Thymus (tissue), 14 donors: ENCODE measurements around the gene CYP26C1. TPM values are rescaled to one million over a fixed set of nuclear protein-coding genes. Genes with fewer than 3 reads are reported as not detected.

ENCODE experiments used
- DNase-seq, 9 donors: peaks; one replicate each; pipeline ENCODE4 v3.0.0-alpha.2; 2013; ENCODE audit warnings: low spot score in 9 of 9, low read depth in 6 of 9, missing footprints in 1 of 9
- H3K27ac ChIP-seq, 2 donors: one replicate each; pipeline ENCODE4 v1.5.1; 2013; ENCODE audit warnings: control low read depth in 1 of 2, low read depth in 1 of 2, low read length in 1 of 2, mild to moderate bottlenecking in 1 of 2, moderate library complexity in 1 of 2
- H3K27me3 ChIP-seq, 2 donors: one replicate each; pipeline ENCODE4 v1.5.1; 2013; ENCODE audit warnings: low read length in 1 of 2; ENCODE audit not compliant: control insufficient read depth in 2 of 2, insufficient read depth in 1 of 2
- H3K36me3 ChIP-seq, 2 donors: one replicate each; pipeline ENCODE4 v1.5.1; 2013; ENCODE audit warnings: low read length in 1 of 2, mild to moderate bottlenecking in 1 of 2, moderate library complexity in 1 of 2; ENCODE audit not compliant: control insufficient read depth in 2 of 2, insufficient read depth in 2 of 2
- H3K4me1 ChIP-seq, 2 donors: one replicate each; pipeline ENCODE4 v1.5.1; 2013; ENCODE audit warnings: low read length in 2 of 2; ENCODE audit not compliant: control insufficient read depth in 2 of 2, insufficient read depth in 2 of 2
- H3K4me3 ChIP-seq, 2 donors: one replicate each; pipeline ENCODE4 v1.5.1; 2013; ENCODE audit warnings: low read length in 2 of 2, control low read depth in 1 of 2, mild to moderate bottlenecking in 1 of 2
- H3K9me3 ChIP-seq, 2 donors: one replicate each; pipeline ENCODE4 v1.5.1; 2013; ENCODE audit warnings: low read length in 1 of 2, mild to moderate bottlenecking in 1 of 2; ENCODE audit not compliant: control insufficient read depth in 2 of 2, insufficient read depth in 1 of 2
- WGBS: extraction: QIAGEN DNeasy Blood & Tissue Kit; methylation state at CpG from one replicate; pipeline ENCODE4 v1.1.7; 2013; 5-methylcytosine and 5-hydroxymethylcytosine counted together
- long read RNA-seq, 10 donors: transcript quantifications; one replicate each; lab custom pipeline, GENCODE V29; 2026
- polyA plus RNA-seq: library from polyadenylated mRNA; stranded (reverse); fragments of 200-250 nt; gene quantifications from one replicate; pipeline ENCODE4 v1.2.3, GENCODE V29; 2013
- total RNA-seq: library from RNA; stranded (reverse); fragments of 120-200 nt; gene quantifications from one replicate; pipeline ENCODE4 v1.2.4, GENCODE V29; 2013
- donor health status: healthy.

Gene CYP26C1
- total RNA-seq (0.28 TPM), polyA plus RNA-seq (0.11 TPM)
- long read RNA-seq, donor 1: 0 reads
- long read RNA-seq, donor 2: 0 reads
- long read RNA-seq, donor 3: 0 reads
- long read RNA-seq, donor 4: 0 reads
- long read RNA-seq, donor 5: 0 reads
- long read RNA-seq, donor 6: 0 reads
- long read RNA-seq, donor 7: 0 reads
- long read RNA-seq, donor 8: 0 reads
- long read RNA-seq, donor 9: 0 reads
- long read RNA-seq, donor 10: 0 reads

- Histone ChIP-seq H3K9me3 (peaks cover 0 to 1% of the 10 kb centered on the region in 2 donors), H3K27me3 (peaks cover 56 to 58% of the 10 kb centered on the region in 2 donors), H3K27ac (no peak within 1 kb of the TSS), H3K36me3 (no peaks in the 10 kb centered on the region), H3K4me3 (no peak within 1 kb of the TSS), H3K4me1 (peaks cover 9 to 14% of the 10 kb centered on the region in 2 donors)
- DNase-seq: no peak
- 42% methylated on average over 67 of the region's 67 CpGs for WGBS
Observed at GRCh38 chr10:93059975-93060886, at the start of gene CYP26C1. TSS of gene CYP26C1 (plus strand) at chr10:93060798. CDS start at chr10:93061264, 466 bp downstream.

DNA sequence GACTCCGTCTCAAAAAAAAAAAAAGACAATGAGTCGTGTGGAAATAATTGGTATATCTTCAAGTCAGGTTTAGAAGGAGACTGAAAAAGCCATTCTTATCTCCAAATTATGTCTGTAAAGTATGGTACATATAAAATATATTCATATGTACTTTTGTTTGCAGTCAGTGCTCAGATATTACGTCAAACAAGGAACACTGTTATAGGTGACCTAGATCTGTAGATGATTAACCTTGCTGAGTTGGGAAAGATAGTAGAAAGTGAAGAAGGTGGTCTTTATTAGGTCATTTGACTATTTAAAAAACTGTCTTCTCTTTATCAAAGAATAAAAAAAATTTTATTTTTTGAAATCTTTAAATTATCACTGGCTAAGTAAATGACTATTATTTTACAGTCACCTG is 44.9 kb upstream of the CYP26C1 start:
- Histone ChIP-seq H3K4me3 (no peak overlapping the region), H3K27ac (no peak overlapping the region), H3K27me3 (no peaks in the 10 kb centered on the region), H3K9me3 (no peaks in the 10 kb centered on the region), H3K4me1 (no peaks in the 10 kb centered on the region), H3K36me3 (no peaks in the 10 kb centered on the region)
- DNase-seq: no peak
- over 99% methylated on average over 3 of the region's 3 CpGs for WGBS

GRCh38 chr10:93023013-93023650 is 37.5 kb upstream of the CYP26C1 start:
- H3K4me3 ChIP-seq: no peak overlapping the region
- WGBS: 96% methylated on average over 4 of the region's 4 CpGs
- DNase-seq: no peak
- H3K27me3 ChIP-seq: no peaks in the 10 kb centered on the region
- H3K4me1 ChIP-seq: no peaks in the 10 kb centered on the region
- no peaks in the 10 kb centered on the region for H3K9me3 ChIP-seq
- peaks cover 0 to 3% of the 10 kb centered on the region in 2 donors for H3K36me3 ChIP-seq
- no peak overlapping the region for H3K27ac ChIP-seq

GRCh38 chr10:93026072-93026471 is 34.5 kb upstream of the CYP26C1 start:
- Histone ChIP-seq H3K36me3 (peaks cover 0 to 3% of the 10 kb centered on the region in 2 donors), H3K4me3 (no peak overlapping the region), H3K27ac (no peak overlapping the region), H3K4me1 (no peaks in the 10 kb centered on the region), H3K9me3 (no peaks in the 10 kb centered on the region), H3K27me3 (no peaks in the 10 kb centered on the region)
- DNase-seq: no peak
- WGBS: 97% methylated on average over 2 of the region's 2 CpGs

DNA sequence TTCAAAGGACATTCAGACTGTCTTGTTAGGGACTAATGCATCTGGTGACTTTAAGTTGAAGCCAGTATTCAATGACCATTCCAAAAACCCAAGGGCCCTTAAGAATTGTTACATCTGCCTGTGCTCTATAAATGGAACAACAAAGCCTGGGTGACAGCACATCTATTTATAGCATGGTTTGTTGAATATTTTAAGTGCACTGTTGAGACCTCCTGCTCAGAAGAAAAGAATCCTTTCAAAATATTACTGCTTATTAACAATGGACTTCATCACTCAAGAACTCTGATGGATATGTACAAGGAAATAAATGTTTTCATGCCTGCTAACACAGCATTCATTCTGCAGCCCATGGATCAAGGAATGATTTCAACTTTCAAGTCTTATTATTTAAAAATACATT is 33.1 kb upstream of the CYP26C1 start:
- Histone ChIP-seq H3K4me3 (no peak overlapping the region), H3K4me1 (no peaks in the 10 kb centered on the region), H3K27ac (no peak overlapping the region), H3K27me3 (no peaks in the 10 kb centered on the region), H3K36me3 (peaks cover 0 to 3% of the 10 kb centered on the region in 2 donors), H3K9me3 (no peaks in the 10 kb centered on the region)
- no peak for DNase-seq

DNA sequence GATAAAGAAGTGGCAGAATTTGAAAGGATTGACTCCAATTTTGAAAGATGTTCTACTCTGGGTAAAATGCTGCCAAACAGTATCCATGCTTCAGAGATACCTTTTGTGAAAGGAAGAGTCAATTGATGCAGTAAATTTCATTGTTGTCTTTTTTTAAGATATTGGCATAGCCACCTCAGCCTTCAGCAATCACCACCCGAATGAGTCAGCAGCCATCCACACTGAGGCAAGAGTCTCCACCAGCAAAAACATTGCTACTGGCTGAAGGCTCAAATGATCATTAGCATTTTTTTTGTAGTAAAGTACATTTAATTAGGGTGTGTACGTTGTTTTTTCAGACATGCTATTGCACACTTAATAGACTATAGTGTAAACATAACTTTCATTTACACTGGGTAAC is 31.7 kb upstream of the CYP26C1 start:
- Histone ChIP-seq H3K27ac (no peak overlapping the region), H3K4me3 (no peak overlapping the region), H3K27me3 (no peaks in the 10 kb centered on the region), H3K36me3 (peaks cover 0 to 3% of the 10 kb centered on the region in 2 donors), H3K4me1 (no peaks in the 10 kb centered on the region), H3K9me3 (no peaks in the 10 kb centered on the region)
- DNase-seq: no peak
- WGBS: 97% methylated on average over 2 of the region's 2 CpGs

DNA sequence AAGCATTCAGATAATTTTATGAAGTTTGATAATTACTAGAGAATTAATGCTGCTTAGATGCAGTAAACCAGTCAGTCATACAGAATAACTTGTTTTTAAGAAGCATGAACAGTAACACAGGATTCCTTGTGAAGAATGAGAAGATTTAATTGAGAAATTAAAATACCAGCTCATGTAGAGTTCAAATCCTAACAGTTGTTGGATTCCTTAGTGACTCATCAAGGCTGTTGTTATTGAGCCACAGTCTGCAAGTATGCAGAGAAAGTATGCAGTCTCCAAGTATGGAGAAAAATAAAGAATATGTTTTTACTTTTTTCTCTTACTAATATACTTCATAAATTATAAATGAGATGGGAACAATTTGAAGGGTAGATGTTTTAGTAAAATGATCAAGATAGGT is 30.2 kb upstream of the CYP26C1 start:
- H3K27ac ChIP-seq: no peak overlapping the region
- H3K27me3 ChIP-seq: no peaks in the 10 kb centered on the region
- H3K4me3 ChIP-seq: no peak overlapping the region
- H3K4me1 ChIP-seq: no peaks in the 10 kb centered on the region
- DNase-seq: no peak
- no peaks in the 10 kb centered on the region for H3K9me3 ChIP-seq
- H3K36me3 ChIP-seq: peaks cover 0 to 3% of the 10 kb centered on the region in 2 donors

GRCh38 chr10:93032105-93032808 is 28.3 kb upstream of the CYP26C1 start:
- no peak for DNase-seq
- Histone ChIP-seq H3K4me3 (no peak overlapping the region), H3K27me3 (no peaks in the 10 kb centered on the region), H3K27ac (no peak overlapping the region), H3K36me3 (no peaks in the 10 kb centered on the region), H3K9me3 (no peaks in the 10 kb centered on the region), H3K4me1 (no peaks in the 10 kb centered on the region)
- WGBS: 95% methylated on average over 5 of the region's 5 CpGs

- Histone ChIP-seq H3K4me1 (no peaks in the 10 kb centered on the region), H3K9me3 (no peaks in the 10 kb centered on the region), H3K27ac (no peak overlapping the region), H3K36me3 (no peaks in the 10 kb centered on the region), H3K27me3 (no peaks in the 10 kb centered on the region), H3K4me3 (no peak overlapping the region)
- 100% methylated on average over 1 of the region's 1 CpG for WGBS
- no peak for DNase-seq
Observed at GRCh38 chr10:93032809-93033137, 27.8 kb upstream of the CYP26C1 start.
